NB4 (cell line): ENCODE results near the gene PNMA6F.

ENCODE experiments used
- DNase-seq: peaks from one replicate; pipeline ENCODE4 v3.0.0; 2010; ENCODE audit warnings: low read depth
- H3K4me3 ChIP-seq: one replicate; pipeline ENCODE4 v1.5.1; 2011; ENCODE audit warnings: mild to moderate bottlenecking, low read depth, low read length, moderate library complexity
- MYC ChIP-seq: IDR thresholded peaks from 2 replicates; pipeline ENCODE4 v1.6.1; 2011; ENCODE audit warnings: low read depth, low read length
- POLR2A ChIP-seq: IDR thresholded peaks from 2 replicates; pipeline ENCODE4 v1.6.1; 2011; ENCODE audit warnings: mild to moderate bottlenecking; ENCODE audit not compliant: insufficient read length; ENCODE audit errors: extremely low read depth
- TF ChIP-seq, protein P1 (sequence below): IDR thresholded peaks from one replicate; pipeline ENCODE4 v1.5.1; 2012; ENCODE audit warnings: low read depth, low read length
- TF ChIP-seq, protein P2 (sequence below): IDR thresholded peaks from 2 replicates; pipeline ENCODE4 v1.6.1; 2011; ENCODE audit warnings: low read depth, low read length

The PNMA6F gene

DNA sequence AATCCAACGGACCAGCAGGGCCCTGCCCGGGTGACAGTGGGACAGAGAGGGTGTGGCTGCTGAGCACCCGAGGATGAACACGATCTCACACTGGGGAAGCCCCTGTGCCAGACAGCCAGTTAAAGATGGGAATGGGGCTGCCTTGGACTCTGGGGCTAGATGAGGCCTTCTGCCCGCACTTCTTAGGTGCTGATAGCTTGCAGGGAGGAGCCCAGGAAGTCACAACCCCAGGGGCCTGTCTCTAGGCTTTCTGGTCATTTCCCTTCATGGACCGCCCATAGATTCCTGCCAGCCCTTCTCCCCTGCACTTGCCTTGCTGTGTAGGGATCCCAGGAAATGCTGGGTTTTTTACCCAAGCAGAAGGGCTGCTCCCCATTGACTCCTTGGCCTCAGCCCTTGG lies 18.5 kb upstream of the PNMA6F start:
- no peak for DNase-seq
- no peak overlapping the region for H3K4me3 ChIP-seq
- TF ChIP-seq POLR2A: no peak
- TF ChIP-seq, protein P1, sequence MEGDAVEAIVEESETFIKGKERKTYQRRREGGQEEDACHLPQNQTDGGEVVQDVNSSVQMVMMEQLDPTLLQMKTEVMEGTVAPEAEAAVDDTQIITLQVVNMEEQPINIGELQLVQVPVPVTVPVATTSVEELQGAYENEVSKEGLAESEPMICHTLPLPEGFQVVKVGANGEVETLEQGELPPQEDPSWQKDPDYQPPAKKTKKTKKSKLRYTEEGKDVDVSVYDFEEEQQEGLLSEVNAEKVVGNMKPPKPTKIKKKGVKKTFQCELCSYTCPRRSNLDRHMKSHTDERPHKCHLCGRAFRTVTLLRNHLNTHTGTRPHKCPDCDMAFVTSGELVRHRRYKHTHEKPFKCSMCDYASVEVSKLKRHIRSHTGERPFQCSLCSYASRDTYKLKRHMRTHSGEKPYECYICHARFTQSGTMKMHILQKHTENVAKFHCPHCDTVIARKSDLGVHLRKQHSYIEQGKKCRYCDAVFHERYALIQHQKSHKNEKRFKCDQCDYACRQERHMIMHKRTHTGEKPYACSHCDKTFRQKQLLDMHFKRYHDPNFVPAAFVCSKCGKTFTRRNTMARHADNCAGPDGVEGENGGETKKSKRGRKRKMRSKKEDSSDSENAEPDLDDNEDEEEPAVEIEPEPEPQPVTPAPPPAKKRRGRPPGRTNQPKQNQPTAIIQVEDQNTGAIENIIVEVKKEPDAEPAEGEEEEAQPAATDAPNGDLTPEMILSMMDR: no peak
- TF ChIP-seq MYC: no peak
- TF ChIP-seq, protein P2, sequence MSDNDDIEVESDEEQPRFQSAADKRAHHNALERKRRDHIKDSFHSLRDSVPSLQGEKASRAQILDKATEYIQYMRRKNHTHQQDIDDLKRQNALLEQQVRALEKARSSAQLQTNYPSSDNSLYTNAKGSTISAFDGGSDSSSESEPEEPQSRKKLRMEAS: no peak

DNA sequence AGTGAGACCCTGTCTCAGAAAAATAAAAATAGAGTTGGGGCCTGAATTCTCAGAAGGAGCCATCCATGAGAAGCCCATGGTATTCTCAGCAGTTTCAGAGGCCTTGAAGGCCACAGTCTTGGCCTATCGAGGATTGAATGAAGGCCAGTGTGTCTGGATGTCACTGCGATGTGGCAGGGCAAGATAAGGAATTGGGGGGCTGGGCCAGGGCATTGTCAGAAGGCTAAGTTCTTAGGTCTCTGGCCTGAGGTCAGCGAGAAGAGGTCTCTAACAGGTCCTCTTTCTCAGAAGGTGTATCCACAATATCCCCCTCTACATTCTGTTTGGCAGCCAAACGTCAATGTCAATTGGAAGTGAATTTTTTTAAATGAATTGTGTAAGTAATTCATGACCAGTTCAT lies 18.1 kb upstream of the PNMA6F start:
- no peak overlapping the region for H3K4me3 ChIP-seq
- no peak for TF ChIP-seq MYC
- TF ChIP-seq, protein P1: no peak
- TF ChIP-seq POLR2A: no peak
- TF ChIP-seq, protein P2: no peak
- no peak for DNase-seq

DNA sequence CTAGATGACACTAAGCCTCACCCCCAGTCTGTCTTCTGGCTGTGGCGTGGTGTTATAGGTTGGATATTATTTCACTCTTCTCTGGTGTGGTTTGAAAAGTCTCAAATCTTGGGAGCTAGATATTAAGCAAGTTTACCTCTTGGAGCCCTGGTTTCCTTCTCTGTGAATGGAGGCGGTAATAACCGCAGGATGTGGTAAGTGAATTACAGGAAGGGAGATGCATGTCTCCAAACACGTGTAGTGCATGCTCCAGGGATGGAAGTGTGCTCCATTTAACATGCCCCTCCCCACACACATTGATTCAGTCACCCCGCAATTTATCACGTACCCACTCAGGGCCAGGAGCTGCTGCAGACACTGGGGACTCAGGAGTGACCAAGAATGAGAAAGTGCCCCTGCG lies 17.3 kb upstream of the PNMA6F start:
- DNase-seq: peak; percentile 25
- TF ChIP-seq, protein P2: peak; percentile 47; the same call in 1 of the 2 replicates
- no peak for TF ChIP-seq POLR2A
- no peak overlapping the region for H3K4me3 ChIP-seq

DNA sequence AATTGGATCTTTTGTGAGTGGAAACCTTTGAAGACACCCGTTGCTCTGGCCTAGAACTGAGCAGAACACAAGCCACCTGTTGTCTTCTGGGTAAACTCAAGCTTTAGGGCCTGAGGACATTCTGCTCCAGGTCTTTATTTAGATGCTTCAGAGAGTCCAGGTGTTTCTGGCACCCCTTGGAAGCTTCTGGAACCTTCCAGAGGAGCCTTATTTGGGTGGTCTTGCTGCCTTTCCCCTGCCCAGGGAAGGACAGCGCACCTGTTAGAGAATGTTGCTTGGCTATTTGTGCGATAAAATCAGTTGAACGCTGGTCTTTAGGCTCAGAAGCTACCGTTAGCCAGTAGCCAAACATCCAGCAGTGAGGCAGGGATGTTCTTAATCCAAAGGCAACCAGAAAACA lies 15.4 kb upstream of the PNMA6F start:
- no peak for DNase-seq
- TF ChIP-seq POLR2A (no peak), MYC (no peak)
- TF ChIP-seq, protein P2: no peak
- TF ChIP-seq, protein P1: no peak
- no peak overlapping the region for H3K4me3 ChIP-seq

DNA sequence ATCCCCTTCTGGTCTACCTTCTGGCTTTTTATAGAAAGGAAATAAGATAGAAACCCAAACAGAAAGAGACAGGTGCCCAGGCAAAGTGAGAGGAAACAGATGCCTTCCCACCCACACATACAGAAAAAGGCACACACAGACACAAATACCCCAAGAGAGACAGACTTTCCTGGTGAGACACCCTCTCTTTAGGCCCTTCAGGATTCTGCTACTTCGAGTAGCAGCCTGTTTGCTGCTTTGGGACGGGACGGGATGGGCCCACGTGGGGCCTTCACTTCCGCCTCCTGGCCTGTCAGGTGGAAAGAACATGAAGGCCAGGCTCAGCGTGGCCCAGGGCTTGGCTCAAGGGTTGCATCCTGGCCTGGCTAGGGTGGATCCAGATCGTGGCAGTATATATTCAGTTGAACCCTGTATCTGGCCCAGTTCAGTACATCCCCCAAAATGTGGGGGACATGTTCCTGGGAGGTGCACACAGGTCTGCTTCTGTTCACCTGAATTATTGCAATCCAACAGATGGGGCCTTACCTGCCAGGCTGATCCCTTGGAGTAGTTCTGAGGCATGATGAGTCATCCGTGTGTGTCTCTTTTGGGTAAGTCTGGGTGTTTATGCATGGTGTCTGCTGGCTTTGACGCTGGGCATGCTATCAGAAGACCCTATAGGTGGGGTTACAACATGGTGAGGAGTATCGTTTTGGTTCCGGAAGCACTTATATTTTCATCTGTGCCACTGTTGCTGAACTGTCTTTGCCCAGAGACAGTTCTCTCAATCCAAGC lies 14.7 kb upstream of the PNMA6F start:
- TF ChIP-seq, protein P1: no peak
- TF ChIP-seq, protein P2: no peak
- TF ChIP-seq MYC (no peak), POLR2A (no peak)
- no peak for DNase-seq
- no peak overlapping the region for H3K4me3 ChIP-seq

DNA sequence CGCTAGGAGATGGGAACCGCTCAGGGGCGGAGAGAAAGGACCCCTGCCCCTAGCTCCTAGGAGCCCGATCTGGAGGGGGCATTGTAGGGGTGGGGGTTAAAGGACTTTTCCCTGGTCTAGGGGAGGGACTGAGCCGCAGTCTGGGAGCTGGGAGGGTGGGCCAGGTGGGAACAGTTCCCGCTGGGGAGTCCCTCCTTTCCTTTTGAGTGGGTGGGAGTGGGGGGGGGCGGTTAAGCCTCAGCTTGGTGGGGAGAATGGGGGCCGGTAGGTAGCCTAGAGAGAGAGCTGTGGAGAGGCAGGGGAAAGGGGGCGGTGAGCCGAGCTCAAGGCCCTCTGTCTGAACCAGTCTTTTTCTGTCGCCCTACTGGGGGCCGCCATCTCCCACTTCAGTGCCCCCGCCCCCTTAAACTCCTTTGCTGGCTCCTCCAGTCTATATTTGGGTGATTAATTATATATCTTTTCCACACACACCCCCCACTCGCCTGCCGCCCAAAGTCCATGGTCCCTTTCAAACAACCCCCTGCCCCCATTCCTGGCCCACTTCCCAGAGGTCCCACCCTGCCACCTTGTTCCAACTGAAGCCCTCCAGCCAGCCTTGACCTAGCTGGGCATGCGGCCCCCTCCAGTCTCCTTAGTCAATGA lies 13.2 kb upstream of the PNMA6F start:
- TF ChIP-seq POLR2A (no peak), MYC (no peak)
- TF ChIP-seq, protein P2: no peak
- TF ChIP-seq, protein P1: no peak
- DNase-seq: no peak
- peak overlapping the region; percentile 60 for H3K4me3 ChIP-seq
